GM12878 (cell line): ENCODE data around the gene PLEKHN1. TPM values are rescaled to one million over a fixed set of nuclear protein-coding genes. Genes with fewer than 3 reads are reported as not detected.

Source experiments
- ATAC-seq: fragments of 200-7000 bp; cut with Tn5 transposase; 3 replicates; pipeline ENCODE4 v1.9.1; 2020; ENCODE audit warnings: mild to moderate bottlenecking, moderate library complexity
- BruUV-seq: library from RNA; stranded (reverse); fragments of 400-500 nt; replicated peaks from 2 replicates; lab custom pipeline; 2021; lab: Mats Ljungman, UMichigan
- CTCF ChIA-PET: fragments of 300-600 bp; sonication (Branson Sonifier 250); formaldehyde crosslinking; extraction: SDS; loops from one replicate; lab custom pipeline; 2021; ENCODE audit warnings: inconsistent platforms; lab: Yijun Ruan, JAX
- POLR2A ChIA-PET: fragments of 350-600 bp; formaldehyde crosslinking; extraction: SDS; loops from one replicate; lab custom pipeline; 2021; ENCODE audit warnings: inconsistent platforms; lab: Charles Lee
- RAD21 ChIA-PET: fragments of 300-600 bp; sonication (Branson Sonifier 250); formaldehyde crosslinking; loops from one replicate; lab custom pipeline; 2023; ENCODE audit warnings: antibody characterized with exemption; ENCODE audit not compliant: unreplicated experiment; lab: Charles Lee
- SMC1A ChIA-PET: fragments of 300-600 bp; sonication (Branson Sonifier 250); formaldehyde crosslinking; loops from one replicate; lab custom pipeline; 2023; ENCODE audit not compliant: unreplicated experiment, uncharacterized antibody; lab: Charles Lee
- DNase-seq: peaks from one replicate; pipeline ENCODE4 v3.0.0-alpha.2; 2011; ENCODE audit warnings: low read depth, low spot score
- FAIRE-seq: peaks from 3 replicates; lab custom pipeline; 2011; peaks lifted over from hg19 to GRCh38; lab: Jason Lieb, UNC
- H2AFZ ChIP-seq: 2 replicates; pipeline ENCODE4 v1.6.0; 2011; ENCODE audit warnings: low read depth, low read length, control low read depth; ENCODE audit not compliant: control insufficient read depth
- H3K27ac ChIP-seq: 2 replicates; pipeline ENCODE4 v1.5.1; 2011; ENCODE audit warnings: control low read depth; ENCODE audit not compliant: control insufficient read depth, insufficient read depth
- H3K27me3 ChIP-seq, 2 experiments: replicated peaks in 1 of 2; 2 replicates each; pipeline versions ENCODE4 v1.6.0 to v1.6.1; 2011; ENCODE audit warnings: low read length in 1 of 2; ENCODE audit not compliant: control insufficient read depth in 2 of 2, insufficient read depth in 2 of 2
- H3K36me3 ChIP-seq, 2 experiments: 2 replicates each; pipeline ENCODE4 v1.5.1; 2011; ENCODE audit warnings: low read length in 1 of 2; ENCODE audit not compliant: control insufficient read depth in 2 of 2, insufficient read depth in 2 of 2
- H3K4me1 ChIP-seq: 2 replicates; pipeline ENCODE4 v1.6.1; 2011; ENCODE audit warnings: mild to moderate bottlenecking, low read length, moderate library complexity, mixed read lengths; ENCODE audit not compliant: control insufficient read depth, insufficient read depth
- H3K4me2 ChIP-seq: 2 replicates; pipeline ENCODE4 v1.6.0; 2011; ENCODE audit warnings: control low read depth; ENCODE audit not compliant: control insufficient read depth, insufficient read depth
- H3K4me3 ChIP-seq: fragments of 200-600 bp; sonication (generic); 2 replicates; pipeline ENCODE4 v1.5.1; 2016
- H3K79me2 ChIP-seq: 2 replicates; pipeline ENCODE4 v1.6.0; 2011; ENCODE audit warnings: low read length; ENCODE audit not compliant: control insufficient read depth, insufficient read depth
- H3K9ac ChIP-seq: 2 replicates; pipeline ENCODE4 v1.8.0; 2011; ENCODE audit warnings: low read length, control low read depth, mixed read lengths; ENCODE audit not compliant: control insufficient read depth, insufficient read depth
- H3K9me3 ChIP-seq: replicated peaks from 3 replicates; pipeline ENCODE4 v1.5.1; 2011; ENCODE audit warnings: mild to moderate bottlenecking, low read length; ENCODE audit not compliant: control insufficient read depth, insufficient read depth
- H4K20me1 ChIP-seq: 2 replicates; pipeline ENCODE4 v1.6.0; 2011; ENCODE audit not compliant: control insufficient read depth, insufficient read depth
- BHLHE40 ChIP-seq, 2 experiments: fragments of 450-650 bp in 1 of 2; IDR thresholded peaks; 2 replicates each; pipeline ENCODE4 v1.6.1; 2011 to 2017; ENCODE audit warnings: low read depth in 2 of 2, borderline replicate concordance in 1 of 2, improper control_type of control experiment in 1 of 2, low read length in 1 of 2, mild to moderate bottlenecking in 1 of 2
- EED ChIP-seq: sonication (generic); IDR thresholded peaks from 2 replicates; pipeline ENCODE4 v1.6.1; 2016; ENCODE audit warnings: antibody characterized with exemption, low read depth
- ETV6 ChIP-seq, 2 experiments: fragments of 450-650 bp in 1 of 2; IDR thresholded peaks in 1 of 2; conservative IDR thresholded peaks in 1 of 2; 2 replicates each; pipeline ENCODE4 v1.6.1; 2014; ENCODE audit warnings: antibody characterized with exemption in 1 of 2, borderline replicate concordance in 1 of 2, low read depth in 1 of 2, mild to moderate bottlenecking in 1 of 2, moderate library complexity in 1 of 2
- IRF4 ChIP-seq: IDR thresholded peaks from 2 replicates; pipeline ENCODE4 v1.6.1; 2011; ENCODE audit warnings: low read depth, low read length
- JUNB ChIP-seq: IDR thresholded peaks from 2 replicates; pipeline ENCODE4 v1.6.1; 2016; ENCODE audit warnings: antibody characterized with exemption, mild to moderate bottlenecking
- NBN ChIP-seq: fragments of 450-650 bp; IDR thresholded peaks from 2 replicates; pipeline ENCODE4 v1.6.1; 2016
- NFYA ChIP-seq: IDR thresholded peaks from 2 replicates; pipeline ENCODE4 v1.6.1; 2011; ENCODE audit warnings: low read depth, mild to moderate bottlenecking, low read length, improper control_type of control experiment, borderline replicate concordance
- NR2C1 ChIP-seq: fragments of 450-650 bp; IDR thresholded peaks from 2 replicates; pipeline ENCODE4 v1.6.1; 2017; ENCODE audit warnings: antibody characterized with exemption, mild to moderate bottlenecking, moderate library complexity
- RAD51 ChIP-seq: fragments of 450-650 bp; IDR thresholded peaks from 2 replicates; pipeline ENCODE4 v1.6.1; 2016; ENCODE audit warnings: moderate library complexity, mild to moderate bottlenecking, inconsistent platforms
- ZNF384 ChIP-seq: IDR thresholded peaks from 2 replicates; pipeline ENCODE4 v1.6.1; 2012; ENCODE audit warnings: low read depth, mild to moderate bottlenecking, low read length, improper control_type of control experiment, borderline replicate concordance
- WGBS: methylation state at CpG from one replicate; pipeline ENCODE4 v1.1.6; 2016; ENCODE audit warnings: low lambda C conversion rate; ENCODE audit not compliant: insufficient replicate concordance, insufficient coverage; ENCODE audit errors: missing lambda C conversion rate; 5-methylcytosine and 5-hydroxymethylcytosine counted together
- in situ Hi-C: fragments of 300-500 bp; cut with MboI; formaldehyde crosslinking; loops from 9 replicates; pipeline ENCODE4 v1.14.3; 2018; ENCODE audit warnings: mixed read lengths
- intact Hi-C: fragments of 100-400 bp; cut with micrococcal nuclease; formaldehyde crosslinking; loops from one replicate; pipeline ENCODE4 v1.14.2; 2022; ENCODE audit not compliant: unreplicated experiment
- polyA plus RNA-seq, 11 experiments: library from polyadenylated mRNA; depleted of rRNA in 4 of 11; unstranded in 6 of 11; stranded (reverse) in 5 of 11; fragments of >200 nt; fragmentation: Nextera tagmentation in 4 of 11; fragmentation: Illumina TruSeq in 1 of 11; extraction: Ambion mirVana in 4 of 11; extraction: Trizol in 1 of 11; gene quantifications; 1 replicate in 1 of 11; 2 replicates in 10 of 11; pipeline versions ENCODE4 v1.2.1 to v1.2.3, GENCODE V29; 2011 to 2016; ENCODE audit warnings: inconsistent platforms in 2 of 11, missing spikeins in 2 of 11, low read depth in 1 of 11
- total RNA-seq, 4 experiments: library from RNA; depleted of rRNA in 3 of 4; stranded (reverse); fragments of >200 nt in 3 of 4; fragmentation: Illumina TruSeq in 1 of 4; extraction: Trizol in 1 of 4; gene quantifications; 2 replicates each; pipeline versions ENCODE4 v1.2.1 to v1.2.3, GENCODE V29; 2013 to 2021
- TF ChIP-seq, protein P1 (sequence below): IDR thresholded peaks from 2 replicates; pipeline ENCODE4 v1.6.1; 2011; ENCODE audit warnings: borderline replicate concordance, low read depth, mild to moderate bottlenecking, moderate library complexity, mixed read lengths, low read length; ENCODE audit not compliant: insufficient read depth; ENCODE audit errors: extremely low read length
- TF ChIP-seq, protein P2 (sequence below): IDR thresholded peaks from 2 replicates; pipeline ENCODE4 v1.6.1; 2011; ENCODE audit warnings: mild to moderate bottlenecking, low read depth, low read length, moderate library complexity; ENCODE audit not compliant: insufficient replicate concordance

Gene PLEKHN1
- total and polyA plus RNA-seq, 10 of the 15 experiments (the other 5 are each of a cell fraction or from before 2014, with no cell fraction given): 0.04 to 0.26 (median 0.18) TPM; not detected in 6

DNA sequence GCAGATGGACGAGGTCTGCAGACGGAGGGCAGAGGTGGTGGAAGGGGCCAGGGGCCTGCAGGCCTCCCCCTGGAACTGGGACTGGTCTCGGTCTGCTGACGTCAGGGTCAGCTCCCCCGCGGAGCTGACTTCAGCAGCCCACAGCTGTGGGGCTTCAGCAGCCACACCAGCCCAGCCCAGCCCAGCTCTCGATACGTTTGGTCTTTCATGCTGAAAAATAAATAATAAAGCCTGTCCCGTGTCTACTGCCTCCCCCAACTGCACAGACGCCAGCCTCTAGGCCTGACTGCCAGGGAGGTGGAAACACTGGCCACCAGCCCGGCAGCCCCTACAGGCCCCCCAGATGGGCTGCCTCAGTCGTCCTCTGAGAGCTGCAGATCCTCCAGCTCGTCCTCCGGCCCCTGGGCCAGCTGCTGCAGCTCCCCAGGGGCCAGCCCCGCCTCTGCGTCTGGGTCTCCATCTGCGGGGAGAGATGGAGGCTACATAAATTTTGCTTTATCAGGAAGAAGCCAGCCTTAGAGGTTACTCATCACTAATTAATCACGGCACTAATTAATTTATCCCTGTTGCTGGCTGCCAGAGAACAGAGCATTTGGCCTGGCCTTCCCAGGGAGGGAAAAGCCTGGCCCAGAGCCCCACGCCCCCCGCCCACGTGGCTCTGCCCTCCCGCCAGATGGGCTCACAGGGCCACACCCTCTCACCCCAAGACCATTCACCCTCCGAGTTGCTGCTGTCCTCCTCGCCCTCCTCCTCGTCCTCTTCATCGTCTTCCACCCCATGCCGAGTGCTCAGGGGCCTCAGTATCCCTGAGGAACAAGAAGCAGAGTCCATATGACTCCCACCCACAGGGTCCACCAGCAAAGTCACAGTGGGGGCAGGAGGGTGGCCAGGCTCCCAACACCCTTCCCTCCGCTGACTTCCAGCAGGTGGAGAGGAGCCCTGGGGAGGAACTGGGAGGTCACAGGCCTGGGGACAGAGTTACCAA, 21.6 kb upstream of the PLEKHN1 start:
- TF ChIP-seq NBN: no peak
- TF ChIP-seq IRF4: no peak
- no peak for TF ChIP-seq JUNB
- no peak for TF ChIP-seq EED
- TF ChIP-seq ETV6 (conservative IDR thresholded peaks at IDR 0.05 in 1 of 2, IDR thresholded peaks at IDR 0.05 in 1 of 2; ENCODE audit: borderline replicate concordance in 1 of 2, low read depth in 1 of 2): no peak
- TF ChIP-seq, protein P1, sequence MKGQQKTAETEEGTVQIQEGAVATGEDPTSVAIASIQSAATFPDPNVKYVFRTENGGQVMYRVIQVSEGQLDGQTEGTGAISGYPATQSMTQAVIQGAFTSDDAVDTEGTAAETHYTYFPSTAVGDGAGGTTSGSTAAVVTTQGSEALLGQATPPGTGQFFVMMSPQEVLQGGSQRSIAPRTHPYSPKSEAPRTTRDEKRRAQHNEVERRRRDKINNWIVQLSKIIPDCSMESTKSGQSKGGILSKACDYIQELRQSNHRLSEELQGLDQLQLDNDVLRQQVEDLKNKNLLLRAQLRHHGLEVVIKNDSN: no peak
- no peak for TF ChIP-seq ZNF384
- TF ChIP-seq RAD51: no peak
- TF ChIP-seq BHLHE40 (IDR thresholded peaks at IDR 0.05; ENCODE audit: borderline replicate concordance in 1 of 2, low read depth in 2 of 2, low read length in 1 of 2): no peak
- TF ChIP-seq, protein P2, sequence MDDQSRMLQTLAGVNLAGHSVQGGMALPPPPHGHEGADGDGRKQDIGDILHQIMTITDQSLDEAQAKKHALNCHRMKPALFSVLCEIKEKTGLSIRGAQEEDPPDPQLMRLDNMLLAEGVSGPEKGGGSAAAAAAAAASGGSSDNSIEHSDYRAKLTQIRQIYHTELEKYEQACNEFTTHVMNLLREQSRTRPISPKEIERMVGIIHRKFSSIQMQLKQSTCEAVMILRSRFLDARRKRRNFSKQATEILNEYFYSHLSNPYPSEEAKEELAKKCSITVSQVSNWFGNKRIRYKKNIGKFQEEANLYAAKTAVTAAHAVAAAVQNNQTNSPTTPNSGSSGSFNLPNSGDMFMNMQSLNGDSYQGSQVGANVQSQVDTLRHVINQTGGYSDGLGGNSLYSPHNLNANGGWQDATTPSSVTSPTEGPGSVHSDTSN: no peak
- no peak for TF ChIP-seq NFYA
- TF ChIP-seq NR2C1: no peak
- H3K4me2 ChIP-seq: no peak overlapping the region
- ATAC-seq (no peak), DNase-seq (no peak), FAIRE-seq (no peak)
- BruUV-seq: TSS peak; percentile 60
- intact Hi-C loops: loop anchor here (5.0 kb wide), 1 partner anchor 37 kb away; no protein-coding TSS in a partner anchor
- H3K9me3 ChIP-seq: no peaks in the 10 kb centered on the region
- no peaks in the 10 kb centered on the region for H3K79me2 ChIP-seq
- H3K36me3 ChIP-seq: peaks cover 9 to 15% of the 10 kb centered on the region in 2 experiments
- H2AFZ ChIP-seq: no peak overlapping the region
- in situ Hi-C loops: no loop called here
- H3K27ac ChIP-seq: no peak overlapping the region
- H3K4me3 ChIP-seq: no peak overlapping the region
- H4K20me1 ChIP-seq: no peaks in the 10 kb centered on the region
- 77% methylated on average over 28 of the region's 28 CpGs for WGBS
- ChIA-PET POLR2A (no interaction called here), RAD21 (no interaction called here), CTCF (no interaction called here), SMC1A (no interaction called here)
- H3K4me1 ChIP-seq: peaks cover 7% of the 10 kb centered on the region; the same call in 1 of the 2 replicates
- no peak overlapping the region for H3K9ac ChIP-seq
- H3K27me3 ChIP-seq: peaks cover 6 to 8% of the 10 kb centered on the region in 2 experiments
